NCI-H2227 treated with DMSO at 0.1 percent for 48 hours (cell line): Measurements from ENCODE around the gene IL27RA.

ENCODE experiments used
- DNase-seq: peaks from one replicate; lab custom pipeline; 2025; lab: John Stamatoyannopoulos, UW

The IL27RA gene

DNA sequence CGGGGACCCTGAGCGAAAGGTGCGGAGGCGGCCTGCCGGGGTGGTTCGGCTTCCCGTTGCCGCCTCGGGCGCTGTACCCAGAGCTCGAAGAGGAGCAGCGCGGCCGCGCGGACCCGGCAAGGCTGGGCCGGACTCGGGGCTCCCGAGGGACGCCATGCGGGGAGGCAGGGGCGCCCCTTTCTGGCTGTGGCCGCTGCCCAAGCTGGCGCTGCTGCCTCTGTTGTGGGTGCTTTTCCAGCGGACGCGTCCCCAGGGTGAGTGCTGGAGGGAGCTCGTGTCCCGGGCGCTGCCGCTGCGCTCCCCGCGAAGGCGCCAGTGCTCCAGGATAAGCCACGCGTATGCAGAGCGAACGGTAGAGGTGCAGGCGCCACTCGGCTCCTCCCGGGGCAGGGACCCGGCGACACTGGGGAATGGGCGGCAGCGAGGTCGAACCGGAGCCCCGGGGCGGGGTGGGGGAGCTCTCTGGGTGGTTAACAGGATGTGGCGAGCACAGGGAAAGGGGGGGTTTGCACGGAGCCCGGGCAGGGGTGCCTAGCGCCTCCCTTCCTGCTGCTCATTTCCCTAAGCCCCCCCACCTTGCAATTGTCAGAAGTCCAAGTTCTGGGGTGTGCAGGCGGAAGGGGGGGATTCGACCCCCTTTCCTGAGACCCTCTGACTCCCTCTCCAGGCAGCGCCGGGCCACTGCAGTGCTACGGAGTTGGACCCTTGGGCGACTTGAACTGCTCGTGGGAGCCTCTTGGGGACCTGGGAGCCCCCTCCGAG lies at the start of gene IL27RA:
IL27RA (plus strand) TSS at position 44 of the 762 bp plus-strand sequence; CDS start at position 155, 111 bp downstream.
- DNase-seq, result peak; percentile 5

DNA sequence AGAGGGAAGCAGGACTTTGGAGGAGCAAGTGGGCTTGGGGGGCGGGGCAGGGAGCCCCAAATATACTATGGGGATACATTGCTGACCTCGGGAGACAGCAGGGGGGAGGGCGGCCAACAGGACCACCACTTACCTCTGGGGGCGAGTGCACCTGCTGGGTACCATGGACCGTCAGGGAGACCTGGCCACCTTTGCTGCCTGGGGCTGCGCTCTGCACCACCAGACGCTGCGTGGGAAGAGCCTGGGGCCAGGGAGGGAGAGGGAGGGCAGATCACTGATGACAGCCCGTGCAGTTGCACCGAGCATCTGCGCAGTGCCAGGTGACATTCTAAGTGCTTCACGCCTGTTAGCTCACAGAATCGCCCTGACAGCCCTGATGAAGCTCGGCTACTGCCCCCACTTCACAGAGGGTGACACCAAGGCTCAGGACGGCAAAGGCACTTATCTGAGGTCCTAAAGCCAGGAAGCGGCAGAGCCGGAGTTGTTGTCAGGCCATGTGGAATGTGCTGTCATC lies 49.5 kb upstream of the IL27RA start:
- no peak for DNase-seq

DNA sequence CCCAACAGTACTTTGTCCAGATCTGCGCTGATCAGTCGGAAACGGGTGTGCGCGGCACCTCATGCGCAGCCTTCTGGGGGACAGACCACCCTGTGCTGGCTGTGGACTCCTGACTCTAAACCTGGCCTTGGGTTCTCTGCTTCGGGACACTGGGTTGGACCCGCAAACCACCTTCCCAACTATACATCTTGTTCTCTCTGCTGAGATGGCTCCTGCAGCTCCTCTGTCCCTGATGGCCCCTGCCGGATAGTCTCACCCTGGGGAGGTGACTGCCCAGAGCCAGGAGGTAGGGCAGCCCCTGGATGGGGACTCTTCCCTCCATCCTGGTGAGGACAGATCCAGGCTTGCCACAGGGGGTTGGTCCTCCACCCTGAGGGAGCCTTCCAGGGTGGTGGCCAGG lies 48.8 kb upstream of the IL27RA start:
- no peak for DNase-seq

DNA sequence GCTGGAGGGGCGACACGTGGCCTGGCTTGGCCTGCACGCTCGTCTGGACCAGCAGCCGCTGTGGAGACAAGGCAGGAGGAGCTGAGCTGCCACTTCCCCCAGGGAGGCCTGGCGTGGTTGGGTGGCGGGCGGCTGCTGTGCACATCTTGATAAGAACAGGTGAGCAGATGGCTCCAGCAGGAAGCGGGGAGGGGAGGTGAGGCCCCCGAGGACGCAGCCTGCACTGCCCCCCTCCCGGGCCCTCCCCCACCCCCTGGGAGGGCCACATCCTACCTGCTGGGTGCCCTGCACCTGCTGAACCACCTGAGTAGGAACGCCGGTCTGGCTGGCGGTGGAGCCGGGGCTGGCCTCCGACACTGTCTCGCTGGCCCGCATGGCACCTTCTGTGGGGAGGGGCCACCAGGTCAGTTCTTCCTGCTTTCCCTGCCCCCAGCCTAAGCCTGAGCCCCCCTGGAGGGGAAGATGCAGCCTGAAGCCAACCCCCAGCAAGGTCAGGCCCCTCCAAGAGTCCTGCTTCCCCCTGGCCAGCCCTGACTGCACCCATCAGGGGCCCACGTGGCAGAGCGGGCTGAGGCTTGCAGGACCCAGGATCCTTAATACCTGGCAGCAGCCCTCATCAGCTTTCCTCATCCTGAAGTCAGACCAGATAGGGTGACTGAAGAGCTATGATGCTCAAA lies 48.2 kb upstream of the IL27RA start:
- DNase-seq, result no peak

DNA sequence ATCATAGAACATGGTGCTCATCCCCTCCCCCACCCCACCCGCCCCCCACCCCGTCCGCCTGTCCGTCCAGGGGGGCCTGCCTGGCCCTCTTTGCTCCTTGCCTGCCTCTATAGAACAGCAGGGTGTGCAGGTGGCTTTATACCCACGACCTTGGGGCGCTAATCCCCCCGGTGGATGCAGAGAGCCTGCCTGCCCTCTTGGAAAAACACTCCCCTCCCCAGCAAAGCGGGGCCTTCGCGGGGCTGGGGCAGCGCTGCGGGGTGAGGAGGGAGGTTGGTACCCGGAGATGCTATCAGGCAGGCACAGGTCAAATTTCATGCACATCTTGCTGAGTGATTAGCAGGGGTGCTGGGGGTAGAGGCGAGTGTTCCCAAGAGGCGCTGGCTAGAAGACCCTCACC lies 47.4 kb upstream of the IL27RA start:
- no peak for DNase-seq

DNA sequence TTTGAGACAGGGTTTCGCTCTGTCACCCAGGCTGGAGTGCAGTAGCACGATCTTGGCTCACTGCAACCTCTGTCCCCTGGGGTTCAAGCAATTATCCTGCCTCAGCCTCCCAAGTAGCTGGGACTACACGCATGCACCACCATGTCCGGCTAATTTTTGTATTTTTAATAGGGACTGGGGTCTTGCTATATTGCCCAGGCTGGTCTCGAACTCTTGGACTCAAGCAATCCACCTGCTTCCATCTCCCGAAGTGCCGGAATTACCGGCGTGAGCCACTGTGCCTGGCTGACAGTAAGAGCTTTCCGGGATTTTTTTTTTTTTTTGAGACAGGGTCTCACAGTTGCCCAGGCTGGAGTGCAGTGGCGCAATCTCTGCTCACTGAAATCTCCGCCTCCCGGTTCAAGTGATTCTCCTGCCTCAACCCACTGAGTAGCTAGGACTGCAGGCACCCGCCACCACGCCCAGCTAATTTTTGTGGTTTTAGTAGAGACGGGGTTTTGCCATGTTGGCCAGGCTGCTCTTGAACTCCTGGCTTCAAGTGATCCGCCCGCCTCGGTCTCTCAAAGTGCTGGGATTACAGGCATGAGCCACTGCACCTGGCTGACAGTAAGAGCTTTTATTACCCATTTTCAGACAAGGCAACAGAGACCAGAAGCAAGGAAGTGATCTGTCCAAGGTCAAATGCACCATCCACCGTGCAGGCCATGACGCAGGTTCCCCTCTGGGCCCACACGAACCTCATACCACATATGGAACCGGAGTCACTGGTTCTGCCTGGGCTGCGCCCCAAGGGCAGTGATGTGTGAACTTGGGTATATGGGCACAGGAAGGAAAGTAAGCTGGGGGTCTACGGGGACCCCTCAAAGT lies 46.5 kb upstream of the IL27RA start:
- DNase-seq, result no peak

DNA sequence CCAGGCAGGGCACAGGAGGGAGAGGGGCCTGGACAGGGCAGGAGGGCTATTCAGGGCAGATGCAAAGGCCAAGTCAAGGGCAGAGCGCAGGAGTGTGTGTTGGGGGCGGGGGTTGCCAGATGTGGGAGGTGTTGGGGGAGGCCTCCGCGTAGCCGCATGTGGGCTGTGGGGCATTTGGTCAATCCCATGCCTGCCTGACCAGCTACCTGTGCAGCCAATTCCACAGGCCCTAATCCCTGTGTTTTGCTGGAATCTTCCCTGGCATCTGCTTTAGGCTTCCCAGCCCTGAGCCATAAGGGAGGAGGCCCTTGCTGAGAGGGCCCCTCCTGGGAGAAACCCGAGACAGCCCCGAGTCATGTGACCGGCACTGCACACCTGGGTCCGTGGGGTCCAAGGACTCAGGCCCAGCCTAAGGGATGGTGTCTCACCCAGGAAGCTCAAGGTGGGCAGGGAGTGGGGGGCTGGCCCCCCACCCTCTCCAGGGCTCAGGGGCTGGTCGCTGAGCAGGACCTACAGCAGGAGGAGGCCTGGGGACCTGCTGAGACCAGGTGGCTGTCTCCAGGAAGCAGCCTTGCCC lies 45.7 kb upstream of the IL27RA start:
- DNase-seq, result no peak

DNA sequence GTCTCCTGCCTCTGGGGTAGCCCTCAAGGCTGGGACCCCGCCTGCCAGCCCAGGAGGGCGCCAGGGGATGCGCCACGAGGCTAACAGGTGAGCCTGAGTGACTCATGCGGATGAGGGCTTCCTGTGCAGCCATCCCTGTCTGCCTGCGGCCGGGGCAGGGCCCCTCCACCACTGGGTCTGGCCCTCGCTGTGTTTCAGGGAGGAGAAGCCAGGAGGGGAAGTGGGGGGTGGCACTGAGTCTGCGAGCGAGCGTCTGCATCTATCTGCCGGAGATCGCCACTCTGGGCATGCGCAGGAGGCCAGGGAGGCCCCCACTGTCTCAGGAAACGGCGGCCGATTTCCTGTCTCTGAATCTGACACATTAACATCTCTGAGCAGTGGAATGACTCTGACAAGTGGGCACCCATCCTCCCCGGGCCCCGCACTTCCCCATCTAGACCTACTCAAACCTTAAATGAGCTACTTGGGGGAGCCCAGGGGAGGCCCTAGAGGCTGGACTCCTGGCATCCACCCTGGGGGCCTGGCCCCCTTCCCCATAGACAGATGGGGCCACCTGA lies 45.1 kb upstream of the IL27RA start:
- DNase-seq, result peak; percentile 19

DNA sequence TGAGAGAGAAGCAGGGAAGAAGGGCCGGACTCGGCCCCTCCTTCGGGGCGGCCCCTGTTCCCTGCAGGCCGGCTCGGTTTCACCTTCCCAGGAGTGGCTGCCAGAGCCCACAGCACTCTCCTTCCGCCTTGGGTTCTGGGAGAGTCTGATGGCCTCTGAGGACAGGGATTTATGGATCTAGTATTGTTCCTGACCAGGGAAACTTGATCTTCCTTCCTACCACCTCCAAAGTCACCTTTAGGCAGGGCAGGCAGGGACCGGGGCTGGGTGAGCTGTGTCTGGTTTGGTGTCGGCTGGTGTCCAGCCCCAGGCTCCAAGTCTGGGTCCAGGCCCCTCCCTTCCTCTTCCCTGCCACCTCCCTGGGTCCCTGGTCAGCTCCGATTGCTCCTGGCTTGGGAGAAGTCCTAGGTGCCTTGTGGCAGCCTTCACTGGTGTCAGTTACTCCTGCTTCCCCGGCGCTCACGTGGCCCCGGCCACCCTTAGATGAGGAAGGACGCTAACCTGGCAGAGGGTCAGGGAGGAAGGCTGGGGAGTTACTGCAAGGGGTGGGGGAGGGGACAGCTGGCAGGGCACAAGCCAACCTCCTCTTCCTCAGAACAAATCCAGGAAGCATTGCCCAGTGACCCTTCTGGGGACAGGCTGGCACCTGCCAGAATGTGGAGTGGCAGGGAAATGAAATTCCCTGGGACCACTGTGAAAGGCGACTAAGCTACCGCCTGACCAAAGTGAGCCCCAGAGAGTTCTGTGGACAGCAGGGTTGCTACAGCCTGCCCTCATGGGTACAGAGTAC lies 44.3 kb upstream of the IL27RA start:
- DNase-seq, result no peak

DNA sequence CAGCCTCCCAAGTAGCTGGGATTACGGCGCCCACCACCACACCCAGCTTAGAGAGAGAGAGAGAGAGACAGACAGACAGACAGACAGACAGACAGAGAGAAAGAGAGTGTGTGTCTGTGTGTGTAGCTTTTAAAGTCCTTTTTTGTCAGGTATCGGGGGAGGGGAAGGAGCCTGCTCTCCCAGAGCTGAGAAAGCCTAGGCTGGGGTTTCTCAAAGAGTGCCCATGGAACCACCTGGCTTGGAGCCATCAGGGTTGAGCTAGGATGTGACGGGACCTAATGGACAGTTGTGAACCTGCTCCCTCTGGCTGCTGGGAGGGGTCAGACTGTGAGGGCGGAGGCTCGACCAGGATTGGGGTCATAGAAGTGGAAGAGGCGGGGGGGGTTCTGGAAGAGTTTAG lies 42.1 kb upstream of the IL27RA start:
- DNase-seq, result no peak

DNA sequence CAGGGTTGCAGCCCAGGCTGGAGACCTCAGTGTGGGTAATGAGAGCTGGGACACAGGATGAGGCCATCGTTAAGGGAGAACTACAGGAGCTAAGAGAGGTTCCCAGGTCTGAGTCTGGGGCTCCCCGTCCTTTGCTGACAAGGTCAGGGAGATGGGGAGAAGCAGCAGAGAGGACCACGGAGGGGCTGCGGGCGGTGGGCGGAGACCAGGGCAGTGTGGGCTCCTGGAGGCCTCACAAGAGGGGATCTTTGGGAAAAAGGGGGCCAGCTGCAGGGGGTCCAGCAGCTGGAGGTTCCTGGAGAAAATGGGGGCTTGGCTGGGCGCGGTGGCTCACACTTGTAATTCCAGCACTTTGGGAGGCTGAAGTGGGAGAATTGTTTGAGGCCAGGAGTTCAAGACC lies 41.5 kb upstream of the IL27RA start:
- no peak for DNase-seq

DNA sequence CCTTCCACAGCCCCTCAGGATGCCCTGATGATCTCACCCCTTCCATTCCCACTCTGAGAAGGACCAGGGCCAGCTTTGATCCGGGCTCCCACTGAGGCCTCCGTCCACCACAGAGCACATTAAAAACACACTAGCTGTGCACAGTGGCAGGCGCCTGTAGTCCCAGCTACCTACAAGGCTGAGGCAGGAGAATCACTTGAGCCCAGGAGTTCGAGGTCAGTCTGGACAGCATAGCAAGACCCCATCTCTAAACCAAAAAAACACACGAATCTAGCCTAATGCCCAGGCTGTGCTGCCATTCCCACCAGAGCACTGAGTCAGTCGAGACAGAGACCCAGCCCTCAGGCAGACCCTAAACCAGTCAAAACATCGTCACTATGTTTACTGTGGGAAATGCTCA lies 39.5 kb upstream of the IL27RA start:
- DNase-seq, result no peak

DNA sequence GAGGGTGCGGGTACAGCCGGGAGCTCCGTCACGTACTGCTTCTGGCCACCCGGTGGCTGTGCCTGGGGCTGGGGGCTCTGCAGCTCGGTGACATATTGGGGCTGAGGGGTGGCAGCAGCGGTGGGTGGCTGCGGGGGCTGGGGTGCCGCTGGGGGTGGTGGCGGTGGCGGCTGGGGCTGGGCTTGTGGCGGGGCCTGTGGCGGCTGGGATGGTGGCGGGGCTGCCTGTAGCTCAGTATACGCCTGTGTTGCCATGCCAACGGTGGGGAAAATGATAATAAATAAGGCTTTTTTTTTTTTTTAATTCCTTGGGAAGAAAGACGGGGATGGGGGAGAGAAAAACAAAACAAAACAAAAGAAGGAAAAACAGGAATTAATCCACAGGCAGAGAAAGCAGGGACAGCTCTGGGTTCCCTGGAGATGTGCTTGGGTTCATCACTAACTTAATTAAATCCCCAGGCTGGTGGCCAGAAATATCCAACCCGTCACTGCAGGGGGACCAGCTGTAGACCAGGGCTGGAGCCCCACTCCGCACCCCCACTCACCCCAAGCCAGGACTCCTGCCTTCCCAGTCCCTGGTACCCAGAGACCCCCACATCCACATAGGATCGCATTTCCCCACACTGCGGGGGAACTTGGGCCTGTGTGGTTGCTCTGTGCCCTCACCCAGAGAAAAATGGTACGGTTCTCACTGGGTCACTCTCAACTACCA lies 37.8 kb upstream of the IL27RA start:
- no peak for DNase-seq

DNA sequence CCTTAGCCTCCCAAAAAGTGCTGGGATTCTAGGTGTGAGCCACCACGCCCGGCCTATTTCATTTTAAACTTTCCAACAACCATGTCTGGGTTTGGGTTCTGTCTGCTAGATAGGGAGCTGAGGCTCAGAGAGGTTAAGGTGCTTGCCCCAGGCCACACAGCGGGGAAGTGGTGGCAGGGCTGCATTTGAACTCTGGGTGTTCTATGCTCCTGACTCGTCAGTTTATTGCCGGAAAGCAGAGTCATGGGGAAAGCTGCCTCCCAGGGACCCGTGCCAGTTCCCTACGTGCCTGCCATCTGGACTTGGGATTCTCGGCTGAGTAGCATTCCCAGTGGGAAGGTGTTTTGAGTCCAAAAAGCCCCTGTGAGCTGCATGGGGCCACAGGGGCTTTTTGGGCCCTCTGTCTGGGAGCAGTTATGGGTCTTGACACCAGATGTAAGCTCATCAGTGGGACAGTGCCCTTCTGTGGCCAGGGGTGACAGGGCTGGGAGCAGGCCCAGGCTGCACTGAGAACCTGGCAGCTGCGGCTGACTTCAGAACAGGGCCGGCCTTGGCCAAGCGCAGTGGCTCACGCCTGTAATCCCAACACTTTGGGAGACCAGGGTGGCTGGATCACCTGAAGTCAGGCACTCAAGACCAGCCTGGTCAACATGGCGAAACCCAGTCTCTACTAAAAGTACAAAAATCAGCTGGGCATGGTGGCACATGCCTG lies 36.4 kb upstream of the IL27RA start:
- DNase-seq, result no peak

DNA sequence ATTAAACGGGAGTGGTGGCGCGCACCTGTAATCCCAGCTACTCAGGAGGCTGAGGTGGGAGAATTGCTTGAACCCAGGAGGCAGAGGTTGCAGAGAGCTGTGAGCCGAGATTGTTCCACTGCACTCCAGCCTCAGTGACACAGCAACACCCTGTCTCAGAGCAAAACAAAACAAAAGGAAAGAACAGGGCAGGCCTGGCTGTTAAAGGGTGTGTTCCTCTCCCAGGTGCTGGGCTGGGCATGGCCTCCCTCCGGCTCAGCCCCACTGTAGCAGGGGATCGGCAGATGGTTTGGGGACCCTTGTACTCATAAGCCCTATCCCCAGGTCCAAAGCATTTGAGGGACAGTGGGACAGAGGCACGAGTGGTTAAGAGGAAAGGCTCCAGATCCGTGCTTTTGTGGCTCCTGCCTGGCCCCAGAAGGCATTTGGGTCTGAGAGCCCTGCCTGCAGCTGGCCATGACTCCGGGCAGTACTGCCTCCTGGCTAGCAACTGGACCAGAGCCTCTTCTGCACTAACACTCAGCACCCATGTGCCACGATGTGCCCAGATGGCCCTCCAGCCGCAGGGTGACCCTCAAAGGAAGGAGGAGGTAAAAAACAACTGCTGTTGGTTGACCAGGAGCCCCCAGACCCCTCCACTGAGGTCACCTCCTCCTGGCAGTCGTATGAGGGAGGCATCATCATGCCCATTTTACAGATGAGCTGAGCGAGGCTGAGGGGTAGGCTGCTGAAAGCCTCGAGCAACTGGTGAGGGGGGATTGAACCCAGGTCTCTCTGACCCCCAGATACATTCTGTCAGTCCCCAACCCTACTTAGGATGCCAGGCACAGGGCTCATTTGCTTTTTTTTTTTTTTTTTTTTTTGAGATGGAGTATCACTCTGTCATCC lies 35.4 kb upstream of the IL27RA start:
- DNase-seq, result no peak

DNA sequence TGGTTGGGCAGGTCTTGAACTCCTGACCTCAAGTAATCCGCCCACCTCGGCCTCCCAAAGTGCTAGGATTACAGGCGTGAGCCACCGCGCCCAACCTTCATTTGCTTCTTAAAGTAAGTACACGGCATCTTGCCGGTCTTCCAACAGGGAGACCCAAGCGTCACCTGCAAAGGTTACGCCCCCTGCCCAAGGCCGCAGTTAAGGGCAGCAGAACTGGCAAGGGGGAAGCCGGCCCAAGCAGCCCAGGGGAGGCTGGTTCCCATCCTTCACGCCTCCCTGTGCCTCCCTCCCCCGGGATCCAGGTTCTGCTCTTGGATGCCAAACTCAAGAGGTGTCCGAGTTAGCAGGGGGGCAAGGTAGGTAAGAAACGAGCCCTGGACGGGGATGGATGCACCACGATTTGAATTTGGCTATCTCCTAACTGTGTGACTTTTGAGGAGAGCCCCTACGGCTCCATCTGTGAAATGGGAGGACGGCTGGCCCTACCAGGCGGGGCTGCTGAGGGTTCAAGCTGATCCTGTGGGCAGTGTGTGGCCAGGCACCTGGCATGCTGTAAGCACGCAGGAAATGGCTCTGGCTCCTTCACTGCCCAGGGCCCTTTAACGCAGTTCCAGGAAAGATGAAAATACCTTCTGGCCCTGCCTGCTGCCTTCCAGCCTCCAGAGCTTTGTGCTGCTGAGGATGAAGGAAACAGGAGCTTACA lies 34.5 kb upstream of the IL27RA start:
- DNase-seq, result no peak

DNA sequence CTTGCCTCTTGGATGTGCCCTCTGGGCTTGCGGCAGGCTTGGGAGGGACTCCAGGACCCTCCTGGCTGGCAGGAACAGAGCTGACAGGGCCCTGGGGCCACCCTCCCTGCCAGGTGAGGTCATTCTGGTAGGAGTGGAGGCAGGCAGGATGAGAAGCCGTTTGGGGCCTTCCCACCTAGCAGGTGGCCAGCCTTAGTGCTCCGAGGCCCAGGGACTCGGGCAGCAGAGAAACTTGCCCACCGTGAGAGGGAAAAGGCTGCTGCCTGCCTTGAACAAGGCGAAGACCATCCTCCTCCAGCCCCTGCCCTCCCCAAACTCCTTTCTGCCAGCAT lies 34.0 kb upstream of the IL27RA start:
- no peak for DNase-seq

DNA sequence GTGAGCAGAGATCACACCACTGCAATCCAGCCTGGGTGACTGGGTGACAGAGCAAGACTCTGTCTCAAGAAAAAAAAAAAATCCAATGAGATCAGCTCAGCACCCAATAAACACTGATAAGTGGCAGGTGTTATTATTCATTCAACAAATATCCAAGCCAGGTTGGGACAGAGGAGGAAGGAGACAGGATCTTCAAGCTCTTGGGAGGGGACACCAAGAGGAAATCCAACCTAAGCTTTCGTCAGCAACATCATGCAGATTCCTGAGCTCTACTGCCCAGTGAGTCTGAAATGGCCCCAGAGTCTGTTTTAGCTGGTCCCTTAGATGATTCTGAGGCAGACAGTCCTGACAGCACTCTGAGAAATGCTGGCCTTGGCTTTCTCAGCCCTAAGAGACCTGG lies 33.1 kb upstream of the IL27RA start:
- no peak for DNase-seq
